Urothelium cell line (cell line): ENCODE results near the gene CACNA2D4.

Experiments used
- DNase-seq: peaks from one replicate; pipeline ENCODE4 v3.0.0; 2011; ENCODE audit warnings: low spot score, mixed read lengths
- FAIRE-seq: peaks from 2 replicates; lab custom pipeline; 2011; peaks lifted over from hg19 to GRCh38; lab: Jason Lieb, UNC

The CACNA2D4 gene

DNA sequence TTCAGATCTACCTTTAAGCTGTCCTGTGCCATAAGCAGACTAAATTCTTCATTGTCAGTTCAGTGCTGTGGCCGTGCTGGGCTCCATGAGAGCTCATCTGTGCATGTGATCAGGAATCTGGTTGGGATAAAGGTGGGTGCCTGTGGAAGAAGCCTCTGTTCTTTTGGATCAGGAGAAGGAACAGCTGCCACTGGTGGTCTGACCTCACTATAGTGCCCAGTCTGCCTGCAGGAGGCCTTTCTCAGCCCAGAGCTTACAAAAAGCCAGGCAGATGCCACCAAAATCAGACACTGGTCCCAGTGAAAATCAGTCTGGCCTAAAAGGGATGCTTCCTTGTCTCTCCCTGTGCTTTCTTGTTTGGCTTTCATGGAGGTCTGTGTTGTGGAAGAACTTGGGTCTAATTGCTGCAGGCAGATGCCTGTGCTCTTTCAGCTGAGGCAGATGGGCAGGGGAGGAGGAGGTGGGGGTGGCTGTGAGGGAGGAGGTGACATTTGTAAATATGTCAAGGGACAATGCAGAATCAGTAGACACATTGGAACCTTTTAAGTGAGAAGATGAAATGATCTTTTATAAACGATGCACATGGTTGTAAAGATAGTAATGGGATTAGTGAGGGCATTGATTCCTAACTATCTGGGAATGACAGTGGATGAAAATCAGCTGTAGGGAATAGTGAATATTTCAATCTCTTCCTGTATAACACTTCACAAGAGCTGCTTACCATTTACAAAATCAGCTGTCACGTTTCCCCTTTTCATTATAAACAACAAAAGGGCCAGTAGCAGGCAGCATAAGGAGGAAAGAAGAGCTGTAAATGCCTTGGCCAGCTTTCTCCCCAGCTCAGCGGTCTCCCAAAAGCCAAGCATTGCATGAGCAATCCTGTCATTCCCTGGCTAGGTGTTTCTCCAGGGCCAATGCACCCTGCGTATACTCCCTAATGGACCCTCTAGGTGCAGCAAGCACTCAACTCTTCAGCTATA, 44.6 kb downstream of the CACNA2D4 start:
- FAIRE-seq (no peak), DNase-seq (no peak)

DNA sequence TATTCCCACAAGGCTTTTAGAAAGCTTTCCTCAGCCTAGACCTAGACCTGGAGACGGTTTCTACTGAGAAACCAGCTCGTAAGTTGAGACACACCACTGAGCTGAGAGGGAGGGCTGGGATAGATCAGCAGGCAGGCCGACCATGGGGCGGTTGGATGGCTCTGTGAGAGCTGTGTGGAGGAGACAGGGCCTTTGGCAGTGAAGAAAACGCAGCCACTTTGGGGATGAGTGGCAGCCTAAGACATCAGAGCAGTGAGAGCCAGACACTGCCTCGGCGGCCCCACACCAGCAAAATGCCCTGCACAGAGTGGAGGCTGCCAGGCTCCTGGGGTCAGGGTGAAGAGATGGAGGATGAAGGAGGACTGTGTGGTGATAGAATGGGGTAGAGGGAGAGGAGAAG, 46.0 kb downstream of the CACNA2D4 start:
- FAIRE-seq (no peak), DNase-seq (no peak)

DNA sequence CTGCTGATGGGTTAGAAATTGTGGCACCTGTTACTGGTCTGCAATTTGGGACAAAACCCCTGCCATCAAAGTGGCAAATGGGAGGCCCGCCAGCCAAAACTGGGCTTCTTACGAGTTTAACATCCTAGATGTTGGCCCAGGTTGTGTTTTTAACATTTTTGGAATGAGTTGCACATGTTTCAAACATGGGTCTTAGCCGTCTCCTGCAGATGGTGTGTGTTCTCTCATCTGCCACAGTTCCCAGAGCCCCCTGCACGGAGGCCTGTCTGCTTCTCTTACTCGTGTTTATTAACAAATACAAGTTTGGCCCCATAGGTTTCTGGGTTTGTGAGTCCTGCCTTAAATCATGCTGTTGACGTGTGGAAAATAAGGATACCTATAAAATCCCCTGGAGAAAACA, 46.5 kb downstream of the CACNA2D4 start:
- no peak for FAIRE-seq

DNA sequence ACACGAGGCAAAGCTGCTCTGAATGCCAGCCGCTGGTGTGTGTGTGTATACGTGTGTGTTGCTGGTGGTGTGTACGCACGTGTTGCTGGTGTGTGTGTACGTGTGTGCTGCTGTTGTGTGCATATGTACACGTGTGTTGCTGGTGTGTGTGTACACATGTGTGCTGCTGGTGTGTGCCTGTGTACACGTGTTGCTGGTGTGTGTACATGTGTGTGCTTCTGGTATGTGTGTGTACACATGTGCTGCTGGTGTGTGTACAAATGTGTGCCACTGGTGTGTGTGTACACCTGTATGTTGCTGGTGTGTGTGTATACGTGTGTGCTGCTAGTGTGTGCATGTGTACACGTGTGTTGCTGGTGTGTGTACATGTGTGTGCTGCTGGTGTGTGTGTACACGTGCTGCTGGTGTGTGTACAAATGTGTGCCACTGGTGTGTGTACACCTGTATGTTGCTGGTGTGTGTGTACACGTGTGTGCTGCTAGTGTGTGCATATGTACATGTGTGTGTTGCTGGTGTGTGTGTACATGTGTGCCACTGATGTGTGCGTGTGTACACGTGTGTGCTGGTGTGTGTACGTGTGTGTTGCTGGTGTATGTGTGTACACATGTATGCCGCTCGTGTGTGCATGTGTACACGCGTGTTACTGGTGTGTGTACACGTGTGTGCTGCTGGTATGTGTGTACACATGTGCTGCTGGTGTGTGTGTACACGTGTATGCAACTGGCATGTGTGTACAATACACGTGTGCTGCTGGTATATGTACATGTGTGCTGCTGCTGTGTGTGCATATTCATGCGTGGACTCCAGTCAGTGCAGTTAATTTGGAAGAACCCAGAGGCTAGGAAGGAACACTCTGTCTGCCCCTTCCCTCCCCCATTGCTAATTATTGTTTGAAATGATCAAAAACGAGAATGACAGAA, 47.2 kb downstream of the CACNA2D4 start:
- no peak for DNase-seq
- peak; percentile 100 for FAIRE-seq

More for the DNA sequence above, 46.5 kb downstream of the CACNA2D4 start:
- no peak for DNase-seq

DNA sequence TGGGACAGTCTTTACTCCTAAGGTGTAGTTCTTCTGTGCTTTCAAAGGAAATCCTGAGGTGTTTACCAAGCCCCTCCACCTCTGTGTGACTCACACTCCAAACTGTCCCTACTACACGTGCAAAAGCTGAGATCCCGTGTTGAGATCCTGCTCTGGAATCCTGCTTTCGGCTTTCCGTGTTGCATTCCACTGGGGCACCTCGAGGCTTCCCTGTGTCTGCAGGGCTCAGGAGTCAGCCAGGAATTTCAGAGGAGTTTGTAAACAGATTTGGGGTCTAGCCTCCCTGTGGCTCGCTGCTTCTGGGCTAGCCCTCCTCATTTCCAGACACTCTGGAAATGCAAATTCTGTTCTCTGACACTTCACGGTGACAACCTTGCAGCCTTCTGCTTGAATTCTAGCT, 48.4 kb downstream of the CACNA2D4 start:
- FAIRE-seq (no peak), DNase-seq (peak; percentile 41)

DNA sequence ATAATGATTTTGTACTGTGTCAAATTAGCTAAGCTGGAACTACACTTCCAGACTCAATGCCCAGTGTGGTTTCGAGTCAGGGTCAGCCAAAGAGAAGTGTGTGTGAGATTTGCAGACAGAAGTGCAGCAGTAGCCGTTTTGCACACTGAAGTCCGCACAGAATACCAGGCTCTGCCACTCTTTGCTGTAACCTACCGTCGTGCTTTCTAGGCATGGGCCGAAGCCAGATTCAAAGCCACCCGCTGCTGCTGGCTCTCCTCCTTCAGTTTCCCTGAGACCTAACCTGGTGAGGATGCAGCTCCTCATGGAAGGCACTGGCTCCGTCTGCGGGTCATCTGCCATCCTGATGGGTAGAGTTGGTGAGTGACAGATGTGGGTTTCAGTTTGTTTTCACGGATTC, 49.3 kb downstream of the CACNA2D4 start:
- DNase-seq (no peak), FAIRE-seq (no peak)

DNA sequence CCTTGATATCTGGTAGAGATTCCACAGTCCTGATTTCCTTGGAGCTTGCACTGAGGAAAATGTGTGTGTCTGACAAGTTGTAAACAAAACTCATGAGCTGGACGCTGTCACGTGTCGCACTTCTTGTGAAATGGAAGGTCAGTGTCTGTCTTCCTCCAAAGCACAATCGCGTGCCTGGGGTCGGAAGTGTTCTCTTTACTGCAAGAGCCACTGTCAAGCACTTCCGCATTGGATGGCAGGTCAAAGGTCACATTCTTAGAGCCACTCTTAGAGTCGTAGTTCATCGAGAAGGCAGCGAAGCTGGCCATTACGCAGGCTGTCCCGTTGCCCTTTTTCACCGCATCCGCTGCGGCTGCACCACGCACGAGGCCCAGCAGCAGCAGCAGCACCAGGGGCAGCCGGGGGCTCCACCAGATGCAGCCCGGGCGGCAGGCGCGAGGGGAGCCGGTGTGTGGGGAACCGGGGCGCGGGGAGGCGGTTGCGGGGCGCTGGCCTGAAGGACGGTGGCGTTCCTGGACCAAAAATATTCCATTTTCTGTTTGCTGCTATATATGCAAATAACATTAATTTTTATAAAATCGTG, 53.1 kb downstream of the CACNA2D4 start:
- FAIRE-seq (peak; percentile 17), DNase-seq (no peak)

DNA sequence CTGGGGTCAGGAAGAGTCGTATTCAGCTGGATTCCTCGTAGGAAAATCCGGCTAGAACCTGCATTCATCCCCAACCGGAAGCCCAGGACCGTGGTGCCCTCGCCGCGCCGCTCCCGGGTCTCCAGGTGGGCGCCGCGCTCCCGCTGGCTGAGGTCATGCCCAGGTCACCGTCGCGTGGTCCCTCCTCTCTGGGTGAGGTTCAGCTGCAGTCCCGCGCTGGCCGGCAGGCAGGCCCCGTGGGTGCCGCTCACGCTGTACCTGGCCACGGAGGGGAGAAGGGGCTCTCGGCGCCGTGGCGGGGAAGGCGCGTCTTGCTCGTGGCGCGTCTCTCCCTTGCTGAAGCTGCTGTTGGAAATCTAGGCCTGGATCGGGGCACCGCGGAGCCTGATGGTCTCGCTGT, 53.6 kb downstream of the CACNA2D4 start:
- DNase-seq, result no peak
- FAIRE-seq, result no peak

DNA sequence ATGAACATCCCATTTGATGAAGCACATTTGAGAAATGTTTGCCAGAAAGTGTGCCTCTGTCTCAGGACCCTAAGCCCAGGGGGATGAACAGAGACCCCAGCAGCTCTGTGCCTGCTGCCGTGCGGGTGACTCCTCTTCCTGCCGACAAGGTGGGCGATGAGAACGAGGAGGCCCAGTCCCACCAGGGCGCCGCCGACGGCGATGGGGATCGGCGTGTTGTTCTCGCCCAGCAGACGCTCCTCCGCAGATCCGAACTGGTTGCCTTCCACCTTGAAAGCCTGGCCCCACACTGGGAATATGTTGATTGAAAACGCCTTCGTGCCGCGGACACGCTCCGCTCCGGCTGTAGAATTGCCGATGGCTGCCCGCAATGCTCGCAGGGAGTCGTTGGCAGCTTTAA, 54.0 kb downstream of the CACNA2D4 start:
- peak; percentile 32 for FAIRE-seq
- DNase-seq, result no peak

DNA sequence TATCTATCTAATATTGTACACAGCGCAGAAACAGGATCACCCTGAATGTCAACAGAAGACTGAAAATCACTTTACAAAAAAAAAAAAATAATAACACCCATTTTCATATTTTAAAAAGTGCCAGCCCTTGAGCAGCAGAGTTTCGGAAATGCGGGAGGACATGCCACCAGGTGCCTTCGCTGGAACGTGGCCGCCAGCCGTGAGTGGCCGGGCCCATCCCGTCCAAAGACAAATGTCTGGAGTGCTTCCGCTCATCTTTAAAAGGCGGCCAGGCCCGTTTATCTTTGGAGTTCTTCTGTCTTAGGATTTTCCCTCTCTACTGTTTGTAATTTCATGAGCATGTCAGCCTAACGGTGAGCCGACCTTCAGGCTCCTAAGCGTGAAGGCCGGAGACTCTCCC, 54.6 kb downstream of the CACNA2D4 start:
- FAIRE-seq, result peak; percentile 13

DNA sequence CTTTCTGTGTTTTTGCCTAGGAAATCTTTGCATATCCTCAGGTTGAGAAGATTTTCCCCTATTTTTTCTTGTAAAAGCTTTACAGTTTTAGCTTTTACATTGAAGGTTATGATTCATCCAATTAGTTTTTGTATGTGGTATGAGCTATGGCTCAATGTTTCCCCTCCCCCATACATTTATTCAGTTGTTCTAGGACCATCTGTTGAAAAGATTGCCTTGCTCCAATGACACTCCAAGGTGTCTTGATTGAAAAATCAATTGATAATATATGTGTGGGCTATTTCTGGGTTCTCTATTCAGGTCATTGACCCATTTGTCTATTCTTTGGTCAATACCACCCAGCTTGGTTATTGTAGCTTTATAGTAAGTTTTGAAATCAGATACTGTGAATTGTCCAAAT, 55.5 kb downstream of the CACNA2D4 start:
- FAIRE-seq (no peak), DNase-seq (no peak)

More for the DNA sequence above, 54.6 kb downstream of the CACNA2D4 start:
- DNase-seq, result no peak

DNA sequence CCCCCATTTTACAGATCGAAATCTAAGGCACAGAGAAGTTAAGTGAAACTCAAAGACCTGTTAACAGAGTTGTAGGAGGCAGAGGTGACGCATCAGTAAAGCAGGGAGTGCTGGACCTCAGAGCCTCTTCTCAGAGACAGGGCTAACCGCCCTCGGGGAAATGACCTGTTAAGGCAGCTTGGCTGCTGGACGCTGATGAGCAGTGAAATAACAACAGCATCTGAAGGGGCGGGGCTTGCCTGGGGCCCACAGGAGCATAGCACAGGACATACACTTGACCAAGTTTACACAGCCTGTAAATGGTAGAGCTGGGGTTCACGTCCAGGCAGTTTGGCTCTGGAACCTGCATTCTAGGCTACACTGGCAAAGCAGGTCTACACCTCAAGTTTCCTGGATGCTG, 58.8 kb downstream of the CACNA2D4 start:
- FAIRE-seq (peak; percentile 55), DNase-seq (no peak)

DNA sequence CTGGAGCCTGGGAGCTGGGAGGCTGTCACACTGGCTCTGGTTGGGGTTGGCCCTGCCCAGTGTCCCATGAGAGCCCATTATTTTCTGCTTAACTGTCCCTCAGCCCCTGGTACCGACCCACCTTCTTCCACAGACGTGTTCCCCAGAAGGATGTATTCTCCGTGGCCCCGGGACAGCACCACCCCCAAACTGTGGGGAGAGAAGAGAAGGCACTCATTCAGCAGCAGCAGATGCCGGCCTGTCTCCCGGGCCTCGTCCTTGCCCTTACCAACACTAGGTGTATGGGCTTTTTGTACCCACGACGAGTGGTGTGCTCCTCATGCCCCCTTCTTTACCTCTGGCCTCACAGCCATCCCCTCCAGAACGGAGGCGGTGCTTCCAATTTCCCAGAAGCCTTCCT, 60.0 kb downstream of the CACNA2D4 start:
- peak; percentile 81 for FAIRE-seq
- DNase-seq, result no peak

DNA sequence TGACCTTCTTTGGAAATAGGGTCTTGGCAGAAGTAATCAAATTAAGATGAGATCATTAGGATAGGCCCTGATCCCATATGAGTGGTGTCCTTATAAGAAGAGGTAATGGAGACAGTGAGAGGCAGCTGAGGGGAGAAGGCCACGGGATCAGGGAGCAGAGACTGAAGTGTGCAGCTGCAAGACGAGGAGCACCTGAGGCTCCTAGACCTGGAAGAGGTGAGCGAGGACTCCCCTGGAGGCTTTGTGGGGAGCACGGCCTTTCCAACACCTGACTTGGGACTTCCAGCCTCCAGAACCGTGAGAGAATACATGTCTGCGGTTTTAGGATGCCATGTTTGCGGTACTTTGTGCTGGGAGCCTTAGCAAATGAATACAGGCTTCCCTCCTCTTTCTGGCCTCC, 60.6 kb downstream of the CACNA2D4 start:
- FAIRE-seq, result no peak
- no peak for DNase-seq

DNA sequence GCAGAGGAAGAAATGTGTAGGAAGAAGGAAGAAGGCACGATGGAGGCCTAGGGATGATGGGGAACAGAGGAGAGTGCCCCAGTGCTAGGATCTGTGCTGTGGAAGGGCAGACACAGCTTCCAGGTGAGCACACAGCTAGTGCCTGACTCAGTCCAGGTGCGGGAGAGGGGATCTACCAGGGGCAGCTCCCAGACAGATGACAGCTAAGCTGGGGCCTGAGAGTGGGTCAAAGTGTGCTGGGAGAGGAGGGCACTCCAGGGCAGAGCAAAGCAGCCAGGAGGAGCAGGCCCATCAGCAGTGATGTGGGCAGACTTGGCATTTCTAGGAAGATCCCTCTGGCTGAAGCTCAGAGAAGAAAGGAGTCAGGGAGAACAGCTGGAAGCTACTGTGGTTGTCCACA, 61.4 kb downstream of the CACNA2D4 start:
- DNase-seq (no peak), FAIRE-seq (no peak)

DNA sequence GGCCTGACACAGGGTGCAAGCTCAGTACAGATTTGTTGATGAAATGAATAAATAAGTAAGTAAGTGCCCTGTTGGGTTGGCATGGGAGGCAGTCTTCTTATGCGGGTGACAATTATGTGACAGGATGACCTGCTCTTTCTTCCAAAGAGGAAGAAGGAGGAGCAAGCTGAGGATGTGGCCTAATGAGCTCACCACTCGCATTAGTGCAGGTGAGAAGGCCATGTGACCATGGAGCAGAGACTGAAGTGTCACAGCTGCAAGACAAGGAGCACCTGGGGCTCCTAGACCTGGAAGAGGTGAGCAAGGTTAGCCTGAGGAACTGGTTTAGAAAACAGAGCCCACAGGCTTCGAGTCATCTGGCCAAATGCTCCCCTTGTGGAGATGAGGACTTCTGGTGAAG, 63.2 kb downstream of the CACNA2D4 start:
- no peak for DNase-seq
- peak; percentile 82 for FAIRE-seq

DNA sequence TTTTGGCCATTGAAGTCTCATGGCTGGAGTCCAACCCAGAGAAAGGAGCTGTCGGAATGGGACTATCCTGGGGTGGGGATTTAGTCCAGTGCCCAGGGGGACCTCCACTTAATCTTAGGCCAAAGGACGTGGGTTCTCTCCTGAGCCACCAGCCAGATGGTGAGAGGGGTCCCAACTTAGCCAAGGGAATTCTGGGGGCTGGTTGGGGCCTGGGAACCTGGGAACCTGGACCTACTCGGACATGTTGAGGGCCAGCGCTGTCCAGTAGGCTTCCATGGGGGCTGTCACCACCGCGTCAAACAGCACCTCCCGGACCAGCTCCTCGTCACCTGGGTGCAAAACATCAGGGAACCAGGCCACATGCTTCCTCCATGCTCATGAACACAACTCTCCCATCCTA, 64.7 kb downstream of the CACNA2D4 start:
- DNase-seq, result no peak

DNA sequence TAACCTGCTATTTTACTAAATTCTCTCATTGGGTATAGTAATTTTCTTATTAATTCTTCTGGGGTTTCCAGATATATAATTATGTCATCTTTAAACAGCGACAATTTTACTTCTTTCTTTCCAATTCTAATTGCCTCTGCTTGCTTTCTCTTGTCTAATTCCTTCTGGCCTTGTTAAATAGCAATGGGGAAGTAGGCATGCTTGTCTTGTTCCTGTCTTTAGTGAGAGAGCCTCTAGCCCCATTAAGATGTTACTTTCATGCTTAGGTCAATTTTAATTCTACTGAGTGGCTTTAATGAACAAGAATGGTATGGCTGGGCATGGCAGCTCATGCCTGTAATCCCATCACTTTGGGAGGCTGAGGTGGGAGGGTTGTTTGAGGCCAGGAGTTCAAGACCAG, 66.4 kb downstream of the CACNA2D4 start:
- DNase-seq (no peak), FAIRE-seq (no peak)

More for the DNA sequence above, 64.7 kb downstream of the CACNA2D4 start:
- FAIRE-seq, result no peak

DNA sequence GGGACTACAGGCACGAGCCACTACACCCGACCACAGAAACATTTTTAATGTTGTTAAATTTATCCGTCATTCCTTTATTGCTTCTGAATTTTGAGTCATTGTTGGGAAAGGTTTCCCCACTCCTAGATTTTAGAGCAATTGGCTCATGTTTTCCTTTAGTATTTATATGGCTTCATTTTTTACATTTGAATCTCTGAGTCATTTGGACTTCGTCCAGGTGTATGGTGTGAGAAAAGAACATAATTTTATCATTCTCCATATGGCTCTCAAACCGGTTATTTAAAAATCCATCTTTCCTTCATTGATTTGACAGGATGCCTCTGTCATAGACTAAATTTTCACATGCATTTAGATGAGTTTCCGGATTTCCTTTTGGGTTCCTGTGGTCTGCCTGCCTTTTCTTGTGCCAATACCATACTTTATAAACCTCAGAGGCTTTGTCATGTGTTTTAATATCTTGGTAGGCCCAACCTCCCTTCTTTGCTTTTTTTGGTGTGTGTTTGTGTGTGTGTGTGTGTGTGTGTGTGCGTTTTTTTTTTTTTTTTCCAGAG, 67.2 kb downstream of the CACNA2D4 start:
- FAIRE-seq, result no peak
- no peak for DNase-seq

DNA sequence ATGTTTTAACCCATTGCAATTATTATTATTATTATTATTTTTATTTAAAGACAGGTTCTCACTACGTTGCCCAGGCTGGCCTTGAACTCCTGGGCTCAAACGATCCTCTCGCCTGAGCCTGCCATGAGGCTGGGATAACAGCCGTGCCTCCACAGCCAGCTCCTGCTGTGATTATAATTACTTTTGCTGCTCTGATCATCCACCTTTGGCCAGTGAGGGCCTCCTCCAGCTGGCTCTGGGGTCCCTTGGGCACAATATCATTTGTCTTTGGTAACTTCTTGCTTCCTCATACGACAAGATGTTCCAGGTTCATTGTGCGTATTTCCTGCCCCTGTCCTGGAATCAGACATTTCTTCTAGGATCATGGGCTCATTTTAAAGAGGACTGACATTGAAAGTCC, 69.7 kb downstream of the CACNA2D4 start:
- no peak for DNase-seq
- no peak for FAIRE-seq

DNA sequence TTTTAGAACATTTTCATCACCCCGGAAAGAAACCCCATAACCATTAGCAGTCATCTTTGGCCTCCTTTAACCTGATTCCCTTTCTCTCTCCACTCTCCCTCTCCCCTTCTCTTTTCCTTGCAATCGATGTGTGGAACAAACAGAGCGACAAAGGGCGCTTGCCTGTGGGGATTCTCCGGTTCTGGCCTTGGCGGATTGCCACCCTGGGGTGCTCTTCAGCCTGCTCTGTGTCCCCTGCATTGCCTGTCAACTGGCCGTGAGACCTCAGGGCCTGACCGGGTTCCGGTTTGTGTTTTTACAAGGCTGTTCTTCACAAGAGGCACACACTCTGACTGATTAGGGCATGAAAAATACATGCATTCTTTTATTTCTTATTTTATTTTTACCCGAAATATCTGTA, 70.3 kb downstream of the CACNA2D4 start:
- no peak for FAIRE-seq

More for the DNA sequence above, 70.3 kb downstream of the CACNA2D4 start:
- no peak for DNase-seq
